DLD1 (cell line): Measurements from ENCODE around the gene SLC66A1.

Source experiments
- in situ Hi-C: cut with HindIII; loops from 2 replicates; pipeline ENCODE4 v1.10.0; 2017; ENCODE audit warnings: low sequenced_read_pairs

The SLC66A1 gene

DNA sequence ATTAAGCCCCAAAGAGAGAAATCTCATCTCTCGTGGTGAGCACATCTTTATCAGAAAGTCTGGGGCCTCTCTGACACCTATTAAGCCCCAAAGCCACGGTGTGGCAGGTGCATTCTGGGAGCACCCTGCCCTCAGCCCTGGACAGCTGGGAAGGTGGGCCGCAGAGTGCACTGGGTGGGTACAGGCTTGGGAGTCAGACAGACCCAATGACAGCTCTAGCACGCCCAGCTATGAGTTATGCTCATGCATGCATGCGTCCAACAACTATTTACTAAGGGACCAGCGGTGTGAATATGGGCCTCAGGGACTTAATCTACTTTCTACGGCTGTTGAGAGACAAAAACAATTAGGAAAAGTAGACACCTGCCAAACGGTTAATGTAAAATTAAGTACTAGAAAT, 46.6 kb downstream of the SLC66A1 start:
- in situ Hi-C loops = no loop called here

DNA sequence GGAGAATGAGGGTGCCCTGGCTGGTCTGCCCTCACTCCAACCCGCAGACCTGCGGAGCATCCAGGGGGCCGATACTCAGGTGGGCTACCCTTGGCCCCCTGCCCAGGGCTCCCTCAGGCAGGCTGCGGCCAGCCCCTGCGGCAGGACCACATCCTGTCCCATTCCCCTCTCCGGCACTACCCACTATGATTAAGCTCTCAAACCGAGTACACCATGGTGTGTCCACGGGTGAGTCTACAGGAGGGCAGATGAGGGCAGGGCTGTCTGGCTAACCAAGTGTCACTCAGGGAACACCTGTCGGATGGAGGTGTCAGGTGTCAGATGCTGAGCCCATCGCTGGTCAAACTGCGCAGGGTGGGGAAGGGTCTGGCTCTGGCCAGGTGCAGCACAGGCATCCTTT, 47.2 kb downstream of the SLC66A1 start:
- in situ Hi-C loops = no loop called here

DNA sequence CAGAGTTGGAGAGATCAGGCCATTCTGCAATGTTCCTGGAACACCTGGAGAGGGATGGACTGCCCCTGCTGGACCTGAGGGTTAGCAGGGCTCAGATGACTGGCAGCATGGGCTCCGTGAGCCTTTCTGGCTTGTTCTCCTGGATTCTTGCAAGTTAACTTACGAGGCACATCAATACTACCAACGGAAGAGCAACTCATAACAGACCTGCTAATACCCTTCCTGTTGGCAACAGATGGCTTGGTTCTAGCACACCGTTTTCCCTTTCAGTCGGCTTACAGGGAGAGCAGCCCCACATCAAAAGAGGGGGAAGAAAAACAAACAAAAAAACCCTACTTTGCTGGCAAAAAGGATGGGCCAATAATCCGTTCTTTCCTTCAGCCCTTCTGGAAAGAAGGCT, 47.9 kb downstream of the SLC66A1 start:
- in situ Hi-C loops = no loop called here

DNA sequence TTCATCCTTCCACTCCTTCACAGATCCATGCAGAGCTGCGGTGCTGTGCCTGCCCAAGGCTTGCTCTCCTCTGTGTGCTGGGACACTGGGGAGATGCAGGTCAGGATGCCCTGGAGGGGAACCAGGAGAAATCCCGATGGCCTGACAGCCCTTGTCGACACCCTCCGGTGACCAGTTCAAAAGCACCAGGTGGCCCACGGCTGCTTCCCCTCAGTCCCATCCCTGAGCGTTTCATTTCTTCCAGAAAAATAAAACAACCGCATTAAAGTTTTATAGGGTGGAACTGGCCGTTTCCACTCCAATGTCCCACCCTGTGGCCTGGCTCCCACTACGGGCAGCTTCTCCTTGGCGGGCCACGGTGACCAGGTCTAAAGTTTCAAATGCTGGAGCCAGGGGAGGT, 48.3 kb downstream of the SLC66A1 start:
- in situ Hi-C loops = no loop called here

DNA sequence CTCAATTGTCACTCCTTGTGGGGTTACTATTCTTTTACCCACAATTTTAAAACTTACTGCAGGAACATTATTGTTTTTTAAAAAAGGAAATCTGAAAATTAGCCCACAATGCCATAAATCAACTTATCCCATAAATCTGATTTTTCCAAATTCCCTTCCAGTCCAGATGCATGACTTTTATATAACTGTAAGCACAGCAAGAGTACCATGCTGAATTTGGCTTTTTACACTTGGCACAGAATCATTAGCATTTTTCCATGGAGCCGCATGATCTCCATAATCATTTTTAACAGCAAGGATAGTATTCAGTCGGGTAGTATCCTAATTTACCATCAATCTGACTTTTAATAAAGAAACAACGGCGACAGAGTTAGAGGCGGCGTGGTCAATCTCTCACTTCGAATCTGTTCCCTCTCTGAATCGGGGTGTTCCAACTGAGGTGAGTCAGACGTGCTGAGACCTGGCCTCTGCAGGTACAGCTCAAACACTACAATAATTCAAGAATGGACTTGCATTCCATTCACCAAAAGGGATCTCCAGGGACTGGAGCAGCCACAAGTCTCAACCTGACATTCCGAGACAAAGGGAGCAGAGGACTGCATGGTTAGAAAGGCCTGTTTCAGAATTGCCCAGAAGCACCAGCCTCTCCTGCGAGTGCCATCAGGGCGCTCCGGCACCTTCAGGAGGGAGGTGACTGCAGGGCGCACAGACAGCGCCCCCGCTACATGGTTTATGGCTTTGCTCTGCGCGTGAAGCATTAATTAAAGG, 48.9 kb downstream of the SLC66A1 start:
- in situ Hi-C loops = no loop called here

DNA sequence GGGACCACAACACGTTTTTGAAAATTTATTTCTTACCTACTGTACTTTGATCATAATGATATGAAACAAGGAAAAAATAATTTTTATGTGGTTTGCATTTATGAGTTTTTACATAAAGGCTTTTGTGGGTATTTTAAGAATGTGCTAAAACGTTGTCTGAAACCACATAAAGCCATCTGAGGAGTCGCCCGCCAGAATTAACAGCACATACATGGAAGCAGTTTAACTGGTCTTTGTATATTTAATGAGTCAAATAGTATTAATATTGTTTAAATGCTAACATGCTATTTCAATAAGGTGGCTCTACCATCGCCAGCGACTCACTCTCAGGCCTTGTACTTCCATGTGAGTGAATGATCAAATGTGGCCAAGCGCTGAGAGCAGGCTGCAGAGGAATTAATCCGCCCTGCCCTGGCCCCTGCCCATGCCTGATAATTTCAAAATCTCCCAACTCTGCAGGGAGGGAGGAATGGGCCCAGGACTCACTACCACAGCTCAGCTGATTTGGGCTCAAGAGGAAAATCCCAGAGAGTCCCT, 49.6 kb downstream of the SLC66A1 start:
- in situ Hi-C loops = no loop called here

DNA sequence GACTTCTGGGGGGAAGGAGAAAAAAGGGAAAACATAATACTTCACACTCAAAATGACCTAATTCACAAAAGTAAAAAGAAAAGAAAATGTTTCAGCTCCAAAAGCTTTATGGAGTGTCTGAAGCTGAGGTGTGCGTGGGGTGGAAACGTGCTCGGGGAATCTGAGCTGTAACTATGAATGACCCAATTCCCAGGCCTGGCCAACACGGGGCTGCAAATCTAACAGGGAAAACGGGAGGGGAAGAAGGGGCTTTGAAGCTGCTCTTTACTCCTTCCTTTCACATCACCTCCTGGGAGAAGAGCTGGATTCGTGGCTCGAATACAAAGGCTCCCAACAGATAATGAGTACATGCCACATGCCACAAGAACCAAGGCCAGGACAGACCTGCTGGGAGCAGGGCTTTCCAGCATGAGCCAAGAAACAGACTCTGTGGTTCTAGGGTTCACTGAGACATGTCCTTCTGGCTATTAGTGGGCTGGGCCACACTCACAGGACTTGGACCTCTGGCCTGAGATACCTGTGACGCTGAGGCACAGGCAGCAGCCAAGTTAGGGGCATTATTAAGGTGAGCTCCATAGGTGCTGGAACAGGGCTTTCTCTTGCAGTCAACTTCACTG, 51.5 kb downstream of the SLC66A1 start:
- in situ Hi-C loops = no loop called here

DNA sequence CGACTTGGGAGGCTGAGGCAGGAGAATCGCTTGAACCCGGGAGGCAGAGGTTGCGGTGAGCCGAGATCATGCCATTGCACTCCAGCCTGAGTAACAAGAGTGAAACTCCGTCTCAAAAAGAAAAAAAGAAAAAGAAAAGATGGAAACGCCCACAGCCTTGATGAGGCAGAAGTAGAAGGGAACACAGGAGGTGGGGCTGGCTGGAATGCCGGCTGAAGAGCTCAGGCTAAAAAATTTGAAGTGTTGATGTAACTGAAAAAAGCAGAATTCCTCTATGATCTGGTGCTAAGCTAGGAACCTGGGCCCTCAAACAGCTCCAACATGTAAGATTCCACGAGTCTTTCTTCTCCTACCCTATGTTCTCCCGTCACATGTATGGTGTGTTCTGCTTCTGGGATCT, 53.6 kb downstream of the SLC66A1 start:
- in situ Hi-C loops = no loop called here

DNA sequence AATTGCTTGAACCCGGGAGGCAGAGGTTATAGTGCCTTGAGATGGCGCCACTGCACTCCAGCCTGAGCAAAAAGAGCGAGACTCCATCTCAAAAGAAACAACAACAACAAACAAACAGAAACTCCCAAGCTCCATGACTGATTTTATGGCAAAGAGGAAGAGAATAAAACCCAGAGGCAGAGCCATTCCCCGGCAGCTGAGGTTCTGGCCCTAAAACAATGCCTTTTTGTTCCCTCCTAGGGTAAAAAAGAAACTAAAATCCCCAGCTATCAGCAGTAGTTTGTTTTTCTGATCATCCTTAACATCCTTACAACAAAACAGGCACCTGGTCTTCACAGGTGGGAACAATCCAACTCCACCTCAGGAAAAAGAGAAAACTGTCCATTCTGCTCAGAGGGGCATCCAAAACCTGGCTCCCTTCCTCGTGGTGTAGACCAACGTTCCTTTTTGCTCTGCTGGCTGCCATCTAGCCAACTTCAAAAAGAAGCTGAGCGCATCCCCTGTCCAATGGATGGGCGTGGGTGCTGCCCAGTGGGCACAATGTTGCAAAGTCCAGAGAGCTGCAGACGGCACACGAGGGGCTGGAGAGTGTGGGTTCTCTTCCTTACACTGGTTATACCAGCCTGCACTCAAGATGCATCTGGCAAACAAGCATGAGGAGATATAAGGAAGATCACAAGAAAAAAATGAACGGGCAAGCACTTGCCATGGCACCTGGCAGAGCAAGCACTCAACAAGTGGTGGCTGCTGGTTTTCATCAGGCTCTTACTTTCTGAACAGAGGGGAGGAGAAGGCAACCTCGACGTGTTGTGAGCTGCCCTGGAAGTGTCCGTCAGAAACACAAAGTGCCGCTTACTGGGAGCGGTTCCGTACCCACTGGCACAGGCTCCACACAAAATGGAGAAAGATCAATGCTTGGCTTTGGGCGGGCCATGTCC, 54.7 kb downstream of the SLC66A1 start:
- in situ Hi-C loops = no loop called here

DNA sequence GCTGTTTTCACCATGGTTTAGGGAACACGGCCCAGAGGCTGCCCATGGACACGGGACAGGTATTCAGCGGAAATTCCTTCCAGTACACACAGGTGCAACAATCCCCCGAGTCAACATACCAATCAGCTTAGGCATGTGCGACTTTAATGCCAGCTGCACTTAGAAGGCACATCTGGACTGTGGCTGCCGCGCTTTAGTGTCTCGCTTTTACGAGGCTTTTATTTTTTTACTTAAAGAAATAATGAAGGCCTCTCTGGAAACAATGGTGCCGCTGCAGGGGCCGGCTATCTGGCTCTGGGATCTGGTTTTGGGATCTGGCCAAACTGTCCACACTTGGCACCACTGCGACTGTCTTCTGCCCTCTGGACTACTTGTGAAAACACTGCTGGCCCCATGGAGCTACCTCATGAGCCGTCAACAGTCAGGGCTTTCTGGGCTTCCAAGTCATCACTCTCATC, 55.5 kb downstream of the SLC66A1 start:
- in situ Hi-C loops = no loop called here

DNA sequence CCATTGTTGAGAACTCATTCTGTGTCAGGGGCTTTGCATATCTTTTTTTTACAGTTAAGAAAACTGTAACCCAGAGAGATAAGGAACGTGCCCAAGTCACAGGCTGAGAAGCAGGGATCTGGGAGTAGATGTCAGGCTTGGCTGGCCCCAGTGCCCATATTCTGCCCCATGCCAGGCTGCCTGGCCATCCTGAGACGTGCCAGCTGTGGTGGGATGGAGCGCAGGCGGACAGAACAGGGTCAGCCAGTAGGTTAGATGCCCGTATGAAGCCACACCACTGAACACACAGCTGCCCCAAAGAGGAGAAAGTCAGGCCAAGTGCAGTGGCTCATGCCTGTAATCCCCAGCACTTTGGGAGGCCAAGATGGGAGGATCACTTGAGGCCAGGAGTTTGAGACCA, 55.9 kb downstream of the SLC66A1 start:
- in situ Hi-C loops = no loop called here

DNA sequence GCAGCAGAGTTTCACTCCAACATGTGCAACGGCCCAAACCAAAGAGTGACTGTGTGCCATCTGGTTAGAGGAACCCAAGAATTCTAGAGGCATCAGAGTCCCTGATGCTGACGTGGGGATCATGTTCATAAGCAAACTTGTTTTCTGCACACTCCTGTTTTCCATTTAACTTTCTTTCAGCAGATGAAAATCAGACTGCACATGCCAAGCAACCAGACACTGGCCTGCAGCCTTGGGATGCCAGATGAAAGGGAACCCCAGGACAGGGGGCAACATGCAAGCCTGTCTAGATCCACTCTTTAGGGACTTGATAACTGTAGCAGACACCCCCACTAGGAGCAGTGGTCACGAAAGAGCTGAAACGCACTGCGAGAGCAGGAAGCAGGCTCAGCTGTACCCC, 56.8 kb downstream of the SLC66A1 start:
- in situ Hi-C loops = no loop called here

DNA sequence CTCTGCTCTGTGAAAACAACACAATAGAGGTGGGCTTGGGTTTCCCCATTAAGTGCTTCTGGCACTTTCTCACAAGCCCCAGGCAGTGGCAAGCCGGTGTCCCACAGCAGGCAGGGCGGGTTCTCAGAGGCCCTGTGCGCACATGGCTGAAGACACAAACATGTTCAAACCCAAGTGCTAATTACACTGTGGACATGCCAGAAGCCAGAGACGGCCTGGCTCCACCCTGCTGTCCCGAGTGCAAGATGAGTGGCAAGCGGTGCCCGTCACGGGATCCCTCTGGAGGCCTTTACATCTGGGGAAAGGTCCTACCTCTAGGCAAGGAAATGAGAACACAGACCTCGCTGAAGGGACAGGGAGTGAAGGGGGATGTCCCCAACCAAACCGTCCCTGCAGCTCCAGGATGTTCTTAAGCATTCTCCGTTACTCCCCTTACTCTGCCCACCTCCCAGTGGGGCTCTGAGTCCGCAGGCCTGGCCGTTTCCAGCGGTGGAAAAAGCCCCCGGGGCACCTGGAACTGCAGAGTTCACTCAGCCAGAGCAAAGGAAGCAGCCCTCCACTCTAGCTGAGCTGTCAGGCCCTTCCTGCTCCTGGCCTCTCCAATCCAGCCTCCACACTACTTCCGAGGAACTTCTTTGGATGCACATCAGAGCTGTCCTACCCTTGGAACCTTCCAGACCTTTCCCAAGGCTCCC, 57.4 kb downstream of the SLC66A1 start:
- in situ Hi-C loops = no loop called here

DNA sequence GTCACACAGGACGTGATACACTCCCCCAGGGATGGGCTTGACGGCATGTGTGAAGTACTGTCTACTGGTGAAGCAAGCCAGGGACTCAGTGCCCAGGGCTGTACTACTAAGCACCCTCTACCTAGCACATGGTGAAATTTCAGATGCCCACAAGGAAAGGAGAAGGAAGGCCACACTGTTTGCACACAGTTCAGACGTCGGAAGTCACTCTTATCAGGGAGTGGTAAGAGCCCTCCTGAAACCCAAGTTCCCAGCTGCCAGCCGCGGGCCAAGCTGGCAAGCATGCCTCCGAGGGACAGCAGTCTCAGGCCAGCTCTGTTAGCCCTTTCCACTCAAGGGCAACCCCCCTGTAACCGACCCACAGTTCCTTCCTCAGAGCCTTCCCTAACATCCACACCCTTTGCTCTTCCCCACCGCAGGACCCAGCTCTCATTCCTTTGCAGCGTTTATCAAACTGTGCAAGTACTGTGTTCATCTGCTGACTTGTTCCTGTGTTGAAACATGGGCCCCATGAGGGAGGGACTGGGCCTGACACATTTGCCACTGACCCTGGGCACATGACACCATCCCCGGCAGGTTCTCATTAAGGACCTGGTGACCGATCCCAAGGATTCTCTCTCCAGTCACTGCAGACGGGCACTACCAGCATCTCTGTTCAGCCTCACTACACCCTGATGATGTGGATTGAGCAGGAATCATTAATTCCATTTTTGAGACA, 58.5 kb downstream of the SLC66A1 start:
- in situ Hi-C loops = no loop called here

DNA sequence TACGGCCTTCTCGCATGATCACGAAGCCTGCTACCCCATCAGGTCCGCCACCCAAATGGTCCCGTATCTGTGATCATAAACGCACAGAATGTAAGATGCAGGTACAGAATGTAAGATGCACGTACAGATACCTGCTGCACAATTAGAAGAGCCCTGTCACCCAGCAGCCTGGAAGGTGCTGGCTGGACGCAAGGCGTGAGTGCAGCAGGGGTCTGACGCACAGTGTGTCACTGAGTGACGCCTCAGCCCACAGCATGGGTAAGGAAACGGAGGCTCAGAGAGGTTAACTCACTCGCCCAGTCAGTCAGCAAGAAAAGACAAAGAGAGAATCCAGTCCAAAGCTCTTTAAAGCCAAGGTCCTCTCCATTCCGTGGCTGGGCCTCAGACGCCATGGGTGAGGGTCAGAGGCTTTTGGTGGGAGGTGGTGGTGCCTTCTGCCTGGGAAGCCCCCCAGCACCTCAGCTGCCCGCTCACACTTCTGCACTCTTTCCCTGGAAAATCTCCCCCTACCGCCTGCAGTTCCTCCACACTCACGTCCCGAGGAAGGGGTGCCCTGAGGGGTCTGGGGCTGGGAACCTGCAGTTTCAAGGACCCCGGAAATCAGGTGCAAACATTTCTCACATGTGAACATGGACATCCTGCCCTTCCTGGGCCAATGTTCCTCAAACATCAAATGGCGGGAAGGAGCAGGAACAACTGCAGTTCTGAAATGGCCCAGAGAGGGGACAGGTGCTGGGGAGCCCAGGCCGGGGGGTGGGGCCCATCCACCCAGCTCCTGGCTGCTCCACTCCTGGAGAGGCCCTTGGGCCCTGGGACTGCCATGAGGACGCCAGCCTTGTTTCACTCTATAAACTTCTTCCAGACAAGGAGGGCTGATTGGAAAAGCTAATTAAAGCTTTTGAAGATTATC, 59.4 kb downstream of the SLC66A1 start:
- in situ Hi-C loops = no loop called here

DNA sequence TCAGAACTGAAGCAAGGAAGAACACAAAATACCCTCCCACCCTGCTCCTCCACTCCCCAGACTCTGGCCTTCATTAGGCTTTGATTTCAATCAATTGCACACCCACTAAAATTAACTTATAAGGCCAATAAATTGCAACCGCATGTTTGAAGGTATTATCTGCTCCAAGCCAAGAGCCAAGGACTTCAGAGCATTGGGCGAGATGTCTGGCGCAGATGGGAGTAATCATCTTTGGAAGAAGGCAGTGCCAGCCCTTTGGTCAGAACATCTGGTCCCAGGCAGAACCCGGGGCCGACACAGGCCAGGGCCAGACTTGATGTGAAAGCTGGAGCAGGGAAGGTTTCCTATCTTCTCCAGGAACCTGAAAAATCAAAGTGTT, 60.0 kb downstream of the SLC66A1 start:
- in situ Hi-C loops = no loop called here

DNA sequence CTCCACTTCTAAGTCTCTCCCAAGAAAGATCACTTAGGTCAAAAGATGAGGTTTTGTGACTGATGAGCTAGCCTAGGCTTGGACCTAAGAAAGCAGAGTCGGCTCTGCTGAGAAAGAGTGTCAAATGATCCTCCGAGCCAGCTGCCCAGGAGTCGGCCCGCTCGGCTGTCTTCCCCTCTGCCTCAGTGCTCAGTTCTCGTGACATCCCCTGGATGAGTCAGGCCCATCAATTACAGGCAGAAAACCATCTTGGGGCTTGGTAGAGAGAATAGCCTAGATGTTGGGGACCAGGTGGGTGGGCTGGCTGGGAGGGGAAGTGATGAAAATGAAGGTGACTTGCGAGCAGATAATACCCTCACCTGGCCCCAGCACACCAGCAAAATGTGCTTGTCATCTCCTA, 60.5 kb downstream of the SLC66A1 start:
- in situ Hi-C loops = no loop called here

DNA sequence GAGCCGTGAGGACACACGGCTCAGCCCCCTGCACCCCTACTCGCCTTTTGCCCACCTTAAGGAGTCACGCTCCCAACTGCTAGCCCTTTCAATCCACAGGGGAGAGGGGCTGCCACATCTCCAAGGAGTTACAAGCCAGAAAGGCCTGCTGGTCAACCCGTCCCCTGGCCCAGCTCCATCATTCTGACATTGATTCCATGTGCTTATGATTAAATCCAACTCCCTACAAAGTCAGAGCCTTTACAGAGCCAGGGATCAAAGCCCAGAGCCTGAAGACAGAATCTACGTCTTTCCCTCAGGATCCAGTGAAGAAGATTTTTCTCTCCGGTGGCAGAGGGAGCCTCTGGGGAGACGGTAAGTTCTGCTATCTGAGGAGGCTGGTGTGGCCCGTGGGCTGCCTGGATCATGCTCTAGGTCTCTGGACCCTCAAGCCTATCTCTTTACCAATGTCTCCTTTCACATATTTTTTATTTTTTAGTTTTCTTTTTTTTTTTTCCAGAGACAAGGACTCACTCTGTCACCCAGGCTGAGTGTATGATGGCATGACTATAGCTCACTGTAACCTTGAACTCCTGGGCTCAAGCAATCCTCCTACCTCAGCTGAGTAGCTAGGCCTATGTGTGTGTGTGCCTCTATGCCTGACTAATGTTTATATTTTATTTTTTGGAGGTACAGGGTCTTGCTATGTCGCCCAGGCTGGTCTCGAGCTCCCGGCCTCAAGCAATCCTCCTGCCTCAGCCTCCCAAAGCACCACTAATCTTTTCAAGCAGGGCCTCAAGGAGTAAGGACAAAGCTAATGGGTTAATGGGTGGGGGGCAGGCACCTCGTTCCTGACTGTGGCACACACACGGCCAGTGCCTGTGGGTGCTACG, 61.3 kb downstream of the SLC66A1 start:
- in situ Hi-C loops = no loop called here
